ENCODE results near the gene EMX2. TPM values are rescaled to one million over a fixed set of nuclear protein-coding genes. Genes with fewer than 3 reads are reported as not detected.
"Not testable (repeated sequence)": the region's sequence is repeated elsewhere in the genome, so short reads cannot be mapped to it uniquely, and the experiment has no call there.

The EMX2 gene
- polyA plus RNA-seq, 4 donors: 0.01 to 0.45 (median 0.04) TPM; not detected in 1

DNA sequence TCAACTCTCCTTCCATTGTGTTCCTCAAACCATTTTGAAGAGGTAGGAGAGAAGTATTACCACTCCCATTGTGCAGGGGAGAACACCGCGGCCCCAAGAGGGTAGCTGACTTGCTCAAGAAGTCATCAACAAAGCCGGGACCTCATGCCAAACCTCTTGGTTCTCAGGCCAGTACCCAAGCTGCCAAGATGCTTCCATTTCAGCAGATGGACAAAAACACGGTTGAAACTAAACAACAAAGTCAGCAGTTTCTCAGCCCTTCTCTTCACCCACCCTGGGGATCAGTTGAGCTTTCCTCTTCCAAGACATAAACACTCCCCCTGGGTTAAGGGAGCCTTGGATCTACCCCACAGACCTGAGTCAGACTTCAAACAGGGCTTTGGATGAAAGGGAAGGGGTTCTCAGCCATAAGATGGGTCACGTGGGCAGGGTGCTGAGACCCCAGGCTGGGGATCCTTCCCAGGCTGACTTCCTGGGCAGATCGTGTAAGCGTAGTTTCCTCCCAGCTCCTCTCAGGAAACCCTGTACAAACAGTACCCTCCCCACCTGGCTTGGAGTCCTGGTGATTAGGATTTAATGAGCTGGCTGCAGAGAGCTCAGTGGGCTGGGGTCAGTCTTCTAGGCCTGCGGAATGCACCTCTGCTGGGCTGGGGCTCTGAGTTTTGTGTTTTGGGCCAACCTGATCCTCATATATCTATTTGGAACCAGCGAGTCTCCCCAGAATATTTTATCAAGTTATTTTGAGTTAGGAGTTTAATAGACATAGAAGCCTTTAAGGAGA, 27.3 kb downstream of the EMX2 start:
- Histone ChIP-seq H3K9me3 (ENCODE audit: control insufficient read depth in 2 of 2, insufficient read depth in 1 of 2, low read depth in 1 of 2, low read length in 1 of 2) (no peaks in the 10 kb centered on the region), H3K4me1 (ENCODE audit: control insufficient read depth in 3 of 3, insufficient read depth in 2 of 3, low read depth in 1 of 3, low read length in 2 of 3) (no peaks in the 10 kb centered on the region), H3K27me3 (ENCODE audit: control insufficient read depth in 3 of 3, insufficient read depth in 3 of 3, low read length in 3 of 3) (peaks cover 0 to 28% (median 8%) of the 10 kb centered on the region in 3 donors), H3K4me3 (ENCODE audit: low read depth in 1 of 3, low read length in 3 of 3) (no peak overlapping the region), H3K36me3 (ENCODE audit: control insufficient read depth in 3 of 3, insufficient read depth in 2 of 3, low read depth in 1 of 3, low read length in 3 of 3) (no peaks in the 10 kb centered on the region), H3K27ac (ENCODE audit: low read depth in 1 of 3, low read length in 2 of 3) (no peak overlapping the region)
- WGBS, 3 donors: 56 to 57% (median 56%) methylated on average over 9 of the region's 9 CpGs
- DNase-seq: no peak
- no peak for FAIRE-seq

DNA sequence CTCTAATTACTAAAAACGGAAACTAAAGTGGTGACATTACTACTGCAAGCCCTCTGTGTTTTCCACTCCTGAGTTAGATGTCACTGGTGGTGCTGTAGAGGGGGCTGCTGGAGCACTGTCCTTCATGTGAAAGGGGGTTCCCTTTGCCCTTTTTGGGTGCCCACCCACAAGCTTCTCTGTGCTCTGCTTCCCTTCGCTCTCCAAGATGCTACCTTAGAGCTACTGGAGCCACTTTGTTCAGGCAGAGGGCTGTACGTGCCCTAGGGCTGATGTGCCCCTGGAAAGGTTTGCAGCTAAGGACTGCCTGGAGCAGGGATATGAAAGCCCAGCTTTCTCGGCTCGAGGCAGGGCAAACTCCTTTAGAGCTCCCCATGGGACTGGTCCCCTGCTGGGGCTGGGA, 28.3 kb downstream of the EMX2 start:
- 43 to 62% (median 44%) methylated on average over 4 to 5 of the region's 5 CpGs for WGBS, 3 donors
- FAIRE-seq: no peak
- no peak overlapping the region for H3K4me3 ChIP-seq (ENCODE audit: low read depth in 1 of 3, low read length in 3 of 3)

DNA sequence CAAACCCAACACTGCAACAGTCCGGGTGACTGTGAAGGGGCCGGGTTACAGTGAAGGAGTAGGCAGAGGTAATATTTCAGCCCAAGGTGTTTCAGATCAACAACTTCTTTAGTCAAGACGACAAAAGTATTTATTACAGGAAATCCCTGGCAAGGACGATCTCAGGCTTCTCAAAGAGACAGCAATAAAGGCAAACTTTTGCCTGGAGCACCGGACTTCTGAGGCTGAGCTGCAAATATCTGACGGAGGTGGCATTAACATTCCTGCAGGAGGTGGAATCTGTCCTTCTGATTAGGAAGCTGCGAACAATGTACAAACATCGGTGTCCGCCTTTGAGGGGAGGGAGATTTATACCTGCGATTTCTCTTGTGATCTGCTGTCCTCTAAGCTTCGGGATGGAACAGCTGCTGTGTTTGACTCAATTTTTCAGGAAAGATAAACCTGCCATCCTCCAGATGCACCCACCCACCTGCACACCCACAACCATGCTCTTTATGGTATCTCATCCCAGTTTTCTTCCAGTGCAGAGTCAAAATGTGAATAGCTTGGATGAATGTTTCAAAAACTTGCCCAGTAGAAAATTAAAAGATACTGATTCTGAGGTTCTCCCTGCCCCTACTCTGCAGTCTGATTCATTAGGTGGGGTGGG, 32.1 kb downstream of the EMX2 start:
- Histone ChIP-seq H3K4me1 (ENCODE audit: control insufficient read depth in 3 of 3, insufficient read depth in 2 of 3, low read depth in 1 of 3, low read length in 2 of 3) (no peaks in the 10 kb centered on the region), H3K27ac (ENCODE audit: low read depth in 1 of 3, low read length in 2 of 3) (no peak overlapping the region), H3K36me3 (ENCODE audit: control insufficient read depth in 3 of 3, insufficient read depth in 2 of 3, low read depth in 1 of 3, low read length in 3 of 3) (no peaks in the 10 kb centered on the region), H3K9me3 (ENCODE audit: control insufficient read depth in 2 of 2, insufficient read depth in 1 of 2, low read depth in 1 of 2, low read length in 1 of 2) (no peaks in the 10 kb centered on the region), H3K4me3 (ENCODE audit: low read depth in 1 of 3, low read length in 3 of 3) (no peak overlapping the region), H3K27me3 (ENCODE audit: control insufficient read depth in 3 of 3, insufficient read depth in 3 of 3, low read length in 3 of 3) (peaks cover 0 to 37% (median 10%) of the 10 kb centered on the region in 3 donors)
- no peak for DNase-seq
- FAIRE-seq: no peak
- 19 to 35% (median 24%) methylated on average over 11 of the region's 11 CpGs for WGBS, 3 donors

More for the DNA sequence above, 28.3 kb downstream of the EMX2 start:
- H3K9me3 ChIP-seq (ENCODE audit: control insufficient read depth in 2 of 2, insufficient read depth in 1 of 2, low read depth in 1 of 2, low read length in 1 of 2): no peaks in the 10 kb centered on the region
- no peak for DNase-seq
- H3K36me3 ChIP-seq (ENCODE audit: control insufficient read depth in 3 of 3, insufficient read depth in 2 of 3, low read depth in 1 of 3, low read length in 3 of 3): no peaks in the 10 kb centered on the region
- H3K27ac ChIP-seq (ENCODE audit: low read depth in 1 of 3, low read length in 2 of 3): no peak overlapping the region
- no peaks in the 10 kb centered on the region for H3K4me1 ChIP-seq (ENCODE audit: control insufficient read depth in 3 of 3, insufficient read depth in 2 of 3, low read depth in 1 of 3, low read length in 2 of 3)
- peaks cover 0 to 37% (median 8%) of the 10 kb centered on the region in 3 donors for H3K27me3 ChIP-seq (ENCODE audit: control insufficient read depth in 3 of 3, insufficient read depth in 3 of 3, low read length in 3 of 3)

GRCh38 chr10:117578490-117578889, 35.9 kb downstream of the EMX2 start:
- 66 to 81% (median 73%) methylated on average over 3 of the region's 3 CpGs for WGBS, 3 donors
- Histone ChIP-seq H3K27ac (ENCODE audit: low read depth in 1 of 3, low read length in 2 of 3) (no peak overlapping the region), H3K36me3 (ENCODE audit: control insufficient read depth in 3 of 3, insufficient read depth in 2 of 3, low read depth in 1 of 3, low read length in 3 of 3) (no peaks in the 10 kb centered on the region), H3K27me3 (ENCODE audit: control insufficient read depth in 3 of 3, insufficient read depth in 3 of 3, low read length in 3 of 3) (peaks cover 0 to 30% (median 4%) of the 10 kb centered on the region in 3 donors), H3K4me1 (ENCODE audit: control insufficient read depth in 3 of 3, insufficient read depth in 2 of 3, low read depth in 1 of 3, low read length in 2 of 3) (no peaks in the 10 kb centered on the region), H3K4me3 (ENCODE audit: low read depth in 1 of 3, low read length in 3 of 3) (no peak overlapping the region), H3K9me3 (ENCODE audit: control insufficient read depth in 2 of 2, insufficient read depth in 1 of 2, low read depth in 1 of 2, low read length in 1 of 2) (no peaks in the 10 kb centered on the region)
- no peak for FAIRE-seq
- no peak for DNase-seq

DNA sequence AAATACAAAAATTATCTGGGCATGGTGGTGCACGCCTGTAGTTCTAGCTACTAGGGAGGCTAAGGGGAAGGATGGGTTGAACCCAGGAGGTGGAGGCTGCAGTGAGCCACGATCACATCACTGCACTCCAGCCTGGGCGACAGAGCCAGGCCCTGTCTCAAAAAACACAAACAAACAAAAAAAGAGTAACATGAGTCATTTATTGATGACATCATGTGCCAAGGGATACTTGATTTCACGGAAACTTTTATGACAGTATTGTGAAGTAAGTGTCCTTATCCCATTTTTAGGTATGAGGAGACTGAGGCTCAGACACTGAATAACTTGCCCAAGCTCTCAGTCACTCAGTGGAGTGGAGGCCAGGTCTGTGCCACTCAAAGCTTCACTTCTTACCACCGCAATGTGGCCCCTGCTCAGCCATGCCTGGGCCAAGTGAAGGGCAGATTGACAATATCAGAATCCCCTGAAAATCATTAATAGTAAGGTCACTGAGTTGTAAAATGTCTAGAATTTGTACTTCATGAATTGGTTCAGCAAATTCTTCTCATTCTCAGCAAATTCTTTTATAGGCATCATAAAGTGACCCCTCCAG, 36.5 kb downstream of the EMX2 start:
- H3K4me3 ChIP-seq (ENCODE audit: low read depth in 1 of 3, low read length in 3 of 3): no peak overlapping the region
- H3K9me3 ChIP-seq (ENCODE audit: control insufficient read depth in 2 of 2, insufficient read depth in 1 of 2, low read depth in 1 of 2, low read length in 1 of 2): no peaks in the 10 kb centered on the region
- no peaks in the 10 kb centered on the region for H3K36me3 ChIP-seq (ENCODE audit: control insufficient read depth in 3 of 3, insufficient read depth in 2 of 3, low read depth in 1 of 3, low read length in 3 of 3)
- FAIRE-seq: no peak
- no peak for DNase-seq
- 71 to 78% (median 75%) methylated on average over 5 of the region's 5 CpGs for WGBS, 3 donors
- no peak overlapping the region for H3K27ac ChIP-seq (ENCODE audit: low read depth in 1 of 3, low read length in 2 of 3)
- peaks cover 0 to 30% (median 4%) of the 10 kb centered on the region in 3 donors for H3K27me3 ChIP-seq (ENCODE audit: control insufficient read depth in 3 of 3, insufficient read depth in 3 of 3, low read length in 3 of 3)
- no peaks in the 10 kb centered on the region for H3K4me1 ChIP-seq (ENCODE audit: control insufficient read depth in 3 of 3, insufficient read depth in 2 of 3, low read depth in 1 of 3, low read length in 2 of 3)

DNA sequence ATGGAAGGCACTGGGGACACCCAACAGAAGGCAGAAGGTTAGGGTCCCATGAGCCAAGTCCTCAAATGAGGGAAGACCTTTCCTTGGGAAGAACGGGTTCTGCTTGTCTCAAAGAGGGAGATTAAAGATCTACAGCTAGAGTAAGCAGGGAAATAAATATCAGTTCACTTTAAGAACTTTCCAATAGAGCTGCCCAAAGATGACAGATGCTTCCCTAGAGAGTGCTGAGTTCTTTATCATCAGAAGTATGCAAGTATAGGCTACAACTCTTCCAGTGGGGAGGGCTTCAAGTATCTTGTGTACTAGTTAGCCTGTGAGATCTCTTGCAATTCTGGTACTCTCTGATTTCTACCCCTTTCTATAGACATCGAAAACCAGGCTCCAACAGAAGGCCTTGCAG, 39.4 kb downstream of the EMX2 start:
- Histone ChIP-seq H3K9me3 (ENCODE audit: control insufficient read depth in 2 of 2, insufficient read depth in 1 of 2, low read depth in 1 of 2, low read length in 1 of 2) (no peaks in the 10 kb centered on the region), H3K27ac (ENCODE audit: low read depth in 1 of 3, low read length in 2 of 3) (no peak overlapping the region), H3K4me1 (ENCODE audit: control insufficient read depth in 3 of 3, insufficient read depth in 2 of 3, low read depth in 1 of 3, low read length in 2 of 3) (no peaks in the 10 kb centered on the region), H3K27me3 (ENCODE audit: control insufficient read depth in 3 of 3, insufficient read depth in 3 of 3, low read length in 3 of 3) (peaks cover 0 to 8% (median 2%) of the 10 kb centered on the region in 3 donors), H3K36me3 (ENCODE audit: control insufficient read depth in 3 of 3, insufficient read depth in 2 of 3, low read depth in 1 of 3, low read length in 3 of 3) (no peaks in the 10 kb centered on the region), H3K4me3 (ENCODE audit: low read depth in 1 of 3, low read length in 3 of 3) (no peak overlapping the region)
- FAIRE-seq (no peak), DNase-seq (no peak)
- 68 to 75% (median 73%) methylated on average over 2 of the region's 2 CpGs for WGBS, 3 donors

DNA sequence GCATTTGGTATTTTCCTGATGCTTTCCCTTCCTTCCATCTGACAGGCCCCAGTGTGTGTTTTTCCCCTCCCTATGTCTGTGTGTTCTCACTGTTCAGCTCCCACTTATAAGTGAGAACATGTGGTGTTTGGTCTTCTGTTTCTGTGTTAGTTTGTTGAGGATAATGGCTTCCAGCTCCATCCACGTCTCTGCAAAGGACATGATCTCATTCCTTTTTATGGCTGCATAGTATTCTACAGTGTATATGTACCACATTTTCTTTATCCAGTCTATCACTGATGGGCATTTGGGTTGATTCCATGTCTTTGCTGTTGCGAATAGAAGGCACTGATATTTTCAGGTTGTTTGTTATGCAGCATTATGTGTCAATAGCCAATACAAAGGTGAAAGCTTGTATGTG, 42.3 kb downstream of the EMX2 start:
- FAIRE-seq: not testable (repeated sequence)

DNA sequence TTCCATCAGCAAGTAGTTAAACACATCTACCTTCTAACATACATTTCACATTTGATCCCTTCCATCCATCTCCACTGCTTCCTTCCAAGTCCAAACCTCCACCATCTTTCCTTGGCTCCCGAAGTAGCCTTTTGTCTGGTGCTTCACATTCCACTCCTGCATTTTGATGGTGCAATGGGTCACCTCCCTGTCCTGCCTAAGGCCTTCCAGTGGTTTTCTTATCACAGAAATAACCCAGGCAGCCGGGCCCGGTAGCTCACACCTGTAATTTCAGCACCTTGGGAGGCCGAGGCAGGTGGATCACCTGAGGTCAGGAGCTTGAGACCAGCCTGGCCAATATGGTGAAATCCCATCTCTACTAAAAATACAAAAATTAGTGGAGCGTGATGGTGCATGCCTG, 44.5 kb downstream of the EMX2 start:
- Histone ChIP-seq H3K4me1 (ENCODE audit: control insufficient read depth in 3 of 3, insufficient read depth in 2 of 3, low read depth in 1 of 3, low read length in 2 of 3) (no peaks in the 10 kb centered on the region), H3K27ac (ENCODE audit: low read depth in 1 of 3, low read length in 2 of 3) (no peak overlapping the region), H3K27me3 (ENCODE audit: control insufficient read depth in 3 of 3, insufficient read depth in 3 of 3, low read length in 3 of 3) (peaks cover 0 to 8% (median 0%) of the 10 kb centered on the region in 3 donors), H3K36me3 (ENCODE audit: control insufficient read depth in 3 of 3, insufficient read depth in 2 of 3, low read depth in 1 of 3, low read length in 3 of 3) (no peaks in the 10 kb centered on the region), H3K4me3 (ENCODE audit: low read depth in 1 of 3, low read length in 3 of 3) (no peak overlapping the region), H3K9me3 (ENCODE audit: control insufficient read depth in 2 of 2, insufficient read depth in 1 of 2, low read depth in 1 of 2, low read length in 1 of 2) (no peaks in the 10 kb centered on the region)
- 90 to 92% (median 91%) methylated on average over 5 of the region's 5 CpGs for WGBS, 3 donors
- DNase-seq (no peak), FAIRE-seq (no peak)

More for the DNA sequence above, 42.3 kb downstream of the EMX2 start:
- not testable (repeated sequence) for H3K27ac ChIP-seq (ENCODE audit: low read depth in 1 of 3, low read length in 2 of 3); H3K27me3 ChIP-seq (ENCODE audit: control insufficient read depth in 3 of 3, insufficient read depth in 3 of 3, low read length in 3 of 3); DNase-seq; H3K9me3 ChIP-seq (ENCODE audit: control insufficient read depth in 2 of 2, insufficient read depth in 1 of 2, low read depth in 1 of 2, low read length in 1 of 2); H3K4me3 ChIP-seq (ENCODE audit: low read depth in 1 of 3, low read length in 3 of 3); H3K36me3 ChIP-seq (ENCODE audit: control insufficient read depth in 3 of 3, insufficient read depth in 2 of 3, low read depth in 1 of 3, low read length in 3 of 3); H3K4me1 ChIP-seq (ENCODE audit: control insufficient read depth in 3 of 3, insufficient read depth in 2 of 3, low read depth in 1 of 3, low read length in 2 of 3)
- WGBS, 3 donors: 67 to 87% (median 84%) methylated on average over 2 of the region's 2 CpGs
